ENCODE results near the gene ARHGAP26.
"Not testable (repeated sequence)": the region's sequence is repeated elsewhere in the genome, so short reads cannot be mapped to it uniquely, and the experiment has no call there.

The ARHGAP26 gene

GRCh38 chr5:143065185-143065965, 295.2 kb downstream of the ARHGAP26 start:
- no peak for DNase-seq (ENCODE audit: low read depth)

GRCh38 chr5:143065996-143066522, 295.9 kb downstream of the ARHGAP26 start:
- DNase-seq (ENCODE audit: low read depth), result no peak

GRCh38 chr5:143066556-143067281, 296.5 kb downstream of the ARHGAP26 start:
- no peak for DNase-seq (ENCODE audit: low read depth)

- no peak for DNase-seq (ENCODE audit: low read depth)
Measured at GRCh38 chr5:143068712-143069111, 298.5 kb downstream of the ARHGAP26 start.

- DNase-seq (ENCODE audit: low read depth), result no peak
Measured at GRCh38 chr5:143071927-143072326, 301.8 kb downstream of the ARHGAP26 start.

- DNase-seq (ENCODE audit: low read depth), result no peak
Measured at GRCh38 chr5:143072734-143073133, 302.6 kb downstream of the ARHGAP26 start.

- no peak for DNase-seq (ENCODE audit: low read depth)
Measured at GRCh38 chr5:143073766-143074165, 303.6 kb downstream of the ARHGAP26 start.

GRCh38 chr5:143074414-143074996, 304.3 kb downstream of the ARHGAP26 start:
- DNase-seq (ENCODE audit: low read depth), result no peak

- no peak for DNase-seq (ENCODE audit: low read depth)
Measured at GRCh38 chr5:143076377-143076776, 306.2 kb downstream of the ARHGAP26 start.

GRCh38 chr5:143077453-143078103, 307.4 kb downstream of the ARHGAP26 start:
- no peak for DNase-seq (ENCODE audit: low read depth)

GRCh38 chr5:143078313-143078712, 308.1 kb downstream of the ARHGAP26 start:
- no peak for DNase-seq (ENCODE audit: low read depth)

GRCh38 chr5:143078971-143079370, 308.8 kb downstream of the ARHGAP26 start:
- no peak for DNase-seq (ENCODE audit: low read depth)

- DNase-seq (ENCODE audit: low read depth), result no peak
Measured at GRCh38 chr5:143080407-143080806, 310.2 kb downstream of the ARHGAP26 start.

- DNase-seq (ENCODE audit: low read depth), result no peak
Measured at GRCh38 chr5:143080982-143081381, 310.8 kb downstream of the ARHGAP26 start.

- DNase-seq (ENCODE audit: low read depth), result no peak
Measured at GRCh38 chr5:143083006-143083405, 312.8 kb downstream of the ARHGAP26 start.

GRCh38 chr5:143084407-143084806, 314.2 kb downstream of the ARHGAP26 start:
- DNase-seq (ENCODE audit: low read depth), result no peak

- DNase-seq (ENCODE audit: low read depth), result no peak
Measured at GRCh38 chr5:143085319-143085917, 315.2 kb downstream of the ARHGAP26 start.

GRCh38 chr5:143086546-143086907, 316.4 kb downstream of the ARHGAP26 start:
- no peak for DNase-seq (ENCODE audit: low read depth)

GRCh38 chr5:143086908-143087637, 316.9 kb downstream of the ARHGAP26 start:
- DNase-seq (ENCODE audit: low read depth), result no peak

GRCh38 chr5:143088702-143089101, 318.5 kb downstream of the ARHGAP26 start:
- not testable (repeated sequence) for DNase-seq (ENCODE audit: low read depth)

- DNase-seq (ENCODE audit: low read depth), result not testable (repeated sequence)
Measured at GRCh38 chr5:143090044-143090443, 319.9 kb downstream of the ARHGAP26 start.
